DMS 273 treated with DMSO at 0.1 percent for 48 hours (cell line): ENCODE data around the gene THOC1.

Experiments
- DNase-seq: peaks from one replicate; lab custom pipeline; 2025; lab: John Stamatoyannopoulos, UW

THOC1 gene

GRCh38 chr18:275486-275885 is 7.6 kb upstream of the THOC1 start:
- DNase-seq: no peak

DNA sequence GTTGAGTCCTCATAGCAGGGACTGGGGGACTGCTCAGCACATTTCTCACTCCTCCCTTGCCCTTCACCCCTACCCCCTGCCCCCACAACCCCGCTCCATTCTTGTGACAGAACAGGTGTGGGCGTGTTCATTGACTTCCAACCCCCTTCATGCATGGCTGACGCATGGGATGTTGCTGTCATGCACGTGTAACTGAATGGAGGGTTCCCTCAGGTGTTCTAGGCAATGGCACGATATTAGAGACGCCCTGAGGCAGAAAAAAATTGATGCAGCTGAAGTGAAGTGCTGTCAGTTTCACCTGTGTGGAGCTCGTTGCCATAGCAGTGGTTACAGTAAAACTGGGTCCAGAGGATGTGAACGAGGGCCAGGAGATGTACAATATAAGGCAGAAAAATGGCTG is 6.5 kb upstream of the THOC1 start:
- DNase-seq: no peak

GRCh38 chr18:273525-273924 is 5.7 kb upstream of the THOC1 start:
- DNase-seq: no peak

- DNase-seq: no peak
Measured at GRCh38 chr18:272650-273049, 4.8 kb upstream of the THOC1 start.

DNA sequence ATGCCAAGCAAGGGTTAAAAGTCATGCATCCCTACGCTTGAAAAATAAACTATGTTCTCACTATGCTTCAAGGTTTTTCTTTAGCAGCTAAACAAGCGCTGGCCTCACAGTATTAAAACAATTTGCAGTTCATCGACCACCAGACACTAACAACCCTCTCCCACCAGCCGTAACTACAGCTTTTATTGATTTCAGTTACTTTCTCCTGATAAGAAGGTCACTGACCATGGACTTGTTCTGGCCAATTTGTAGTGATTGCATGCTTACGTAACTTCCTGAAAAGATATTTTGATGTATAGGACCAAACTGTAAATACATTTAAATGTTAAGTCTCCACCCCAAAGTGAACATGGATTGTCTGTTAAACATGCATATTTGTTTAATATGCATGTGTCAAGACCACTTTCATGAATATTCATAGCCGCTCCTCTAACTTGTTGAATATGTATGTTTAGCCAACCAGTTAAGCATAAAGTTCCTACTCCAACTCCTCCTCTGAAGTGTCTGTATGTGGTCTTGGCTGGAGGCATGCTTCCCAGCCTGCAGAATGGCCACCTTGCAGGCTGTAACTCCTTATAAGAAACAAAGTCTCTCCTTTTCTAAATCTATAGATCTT is 1.7 kb upstream of the THOC1 start:
- DNase-seq: no peak

GRCh38 chr18:267380-267687 is 513 bp downstream of the THOC1 start:
- peak; percentile 31 for DNase-seq

- no peak for DNase-seq
Measured at GRCh38 chr18:261398-262073, 6.3 kb downstream of the THOC1 start.

DNA sequence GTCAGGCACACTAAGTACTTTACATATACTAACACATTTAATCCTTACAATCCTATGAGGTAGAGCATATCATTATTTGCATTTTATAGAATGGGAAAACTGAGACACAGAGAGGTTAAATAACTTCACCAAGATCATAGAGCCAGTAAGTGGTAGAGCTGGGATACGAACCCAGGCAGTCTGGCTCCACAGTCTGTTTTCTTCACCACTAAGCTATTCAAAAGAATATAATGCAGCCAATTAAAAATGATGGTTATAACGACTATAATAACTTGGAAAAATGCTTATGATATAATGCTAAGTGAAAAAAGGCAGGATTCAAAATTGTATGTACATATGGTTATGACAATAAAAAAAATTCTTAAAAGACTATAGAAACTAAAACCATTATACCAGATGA is 7.3 kb downstream of the THOC1 start:
- DNase-seq: no peak

DNA sequence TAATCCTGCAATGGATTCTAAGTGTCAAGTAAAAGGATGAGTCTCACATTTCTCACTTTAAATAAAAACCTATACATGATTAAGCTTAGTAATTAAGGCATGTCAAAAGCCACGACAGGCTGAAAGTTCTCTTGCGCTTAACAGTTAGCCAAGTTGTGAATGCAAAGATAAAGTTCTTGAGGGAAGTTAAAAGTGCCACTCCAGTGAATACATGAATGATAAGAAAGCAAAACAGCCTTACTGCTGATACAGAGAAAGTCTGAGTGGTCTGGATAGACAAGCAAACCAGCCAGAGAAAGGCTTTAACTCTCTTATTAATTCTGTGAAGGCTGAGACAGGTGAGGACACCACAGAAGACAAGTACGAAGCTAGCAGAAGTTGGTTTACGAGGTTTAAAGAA is 12.7 kb downstream of the THOC1 start:
- no peak for DNase-seq

DNA sequence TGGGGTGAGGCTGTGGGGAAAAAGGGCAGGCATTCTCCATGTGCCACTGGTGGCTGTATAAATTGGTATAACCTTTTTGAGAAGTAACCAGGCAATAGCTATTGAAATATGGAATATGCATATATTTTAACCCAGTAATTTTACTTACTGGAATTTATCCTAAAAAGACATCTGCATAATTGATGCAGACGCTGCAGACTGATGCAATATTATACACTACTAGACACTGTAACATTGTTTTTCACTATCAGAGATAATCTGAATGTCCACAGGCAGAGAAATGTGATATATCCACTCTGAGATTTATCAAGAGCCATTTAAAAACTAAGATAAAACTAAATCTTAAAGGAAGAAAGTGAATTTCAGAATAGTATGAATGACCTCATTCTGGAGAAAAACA is 14.7 kb downstream of the THOC1 start:
- no peak for DNase-seq

DNA sequence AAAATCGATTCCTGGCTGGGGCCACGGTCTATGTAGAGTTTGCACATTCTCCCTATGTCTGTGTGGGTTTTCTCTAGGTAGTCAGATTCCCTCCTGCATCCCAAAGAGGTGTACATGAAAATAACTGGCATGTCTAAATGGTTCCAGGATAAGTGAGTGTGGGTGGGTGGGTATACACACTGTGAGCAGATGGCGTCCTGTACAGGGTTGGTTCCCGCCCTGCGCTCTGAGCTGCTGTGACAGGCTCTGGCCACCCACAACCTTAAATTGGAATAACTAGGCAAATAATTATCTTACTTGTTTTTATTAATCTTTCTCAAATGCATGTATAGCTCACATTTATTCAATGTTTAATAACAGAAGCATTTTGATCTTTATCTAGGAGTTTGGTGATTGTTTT is 16.3 kb downstream of the THOC1 start:
- peak; percentile 71 for DNase-seq

- peak; percentile 87 for DNase-seq
Measured at GRCh38 chr18:250685-251084, 17.2 kb downstream of the THOC1 start.

GRCh38 chr18:248053-248452 is 19.8 kb downstream of the THOC1 start:
- no peak for DNase-seq

DNA sequence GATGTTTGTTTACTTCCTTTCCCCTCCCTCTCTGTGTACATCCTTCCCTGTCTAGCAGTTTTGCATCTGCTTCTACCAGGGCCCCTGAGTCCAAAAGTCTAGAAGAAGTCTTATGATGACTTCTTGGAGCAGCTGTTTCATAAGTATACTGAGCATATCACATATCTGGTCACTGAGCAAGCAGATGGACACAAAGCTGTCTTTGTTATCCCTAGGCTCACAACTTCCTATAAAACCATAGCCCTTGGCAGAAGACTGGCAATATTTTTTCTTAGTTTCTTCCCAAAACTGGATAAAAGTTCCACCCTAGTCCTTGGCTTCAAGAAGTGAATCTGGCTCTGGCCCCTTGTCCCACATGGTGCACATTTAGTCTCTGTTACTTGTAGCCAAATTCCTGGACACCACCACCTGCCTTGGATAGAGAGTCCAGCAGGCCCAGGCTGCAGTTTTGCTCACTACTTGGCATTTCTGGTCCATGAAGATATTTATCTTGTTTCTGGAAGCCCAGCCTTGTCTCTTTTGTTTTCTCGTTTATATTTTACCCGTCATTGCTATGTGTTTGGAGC is 22.5 kb downstream of the THOC1 start:
- no peak for DNase-seq

DNA sequence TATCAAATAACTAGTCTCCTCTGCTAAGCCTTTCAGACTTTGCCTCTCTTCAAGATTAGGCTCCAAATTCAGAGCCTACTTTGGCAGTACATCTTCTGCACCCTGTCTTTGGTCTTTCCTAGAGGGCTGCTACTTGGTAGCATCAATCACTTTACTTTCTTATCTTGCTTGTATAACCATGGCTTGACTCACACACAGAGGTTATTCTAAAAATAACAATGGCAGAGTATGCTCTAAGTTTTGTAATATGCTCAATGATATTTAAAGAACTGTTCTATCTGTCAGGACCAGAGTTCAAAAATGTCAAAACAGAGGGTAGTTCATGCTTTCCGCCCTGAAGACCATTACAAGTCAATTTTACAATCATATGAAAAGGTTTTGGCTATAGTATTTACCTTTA is 27.7 kb downstream of the THOC1 start:
- DNase-seq: no peak

- no peak for DNase-seq
Measured at GRCh38 chr18:231563-231962, 36.3 kb downstream of the THOC1 start.

GRCh38 chr18:228586-228985 is 39.3 kb downstream of the THOC1 start:
- DNase-seq: no peak

DNA sequence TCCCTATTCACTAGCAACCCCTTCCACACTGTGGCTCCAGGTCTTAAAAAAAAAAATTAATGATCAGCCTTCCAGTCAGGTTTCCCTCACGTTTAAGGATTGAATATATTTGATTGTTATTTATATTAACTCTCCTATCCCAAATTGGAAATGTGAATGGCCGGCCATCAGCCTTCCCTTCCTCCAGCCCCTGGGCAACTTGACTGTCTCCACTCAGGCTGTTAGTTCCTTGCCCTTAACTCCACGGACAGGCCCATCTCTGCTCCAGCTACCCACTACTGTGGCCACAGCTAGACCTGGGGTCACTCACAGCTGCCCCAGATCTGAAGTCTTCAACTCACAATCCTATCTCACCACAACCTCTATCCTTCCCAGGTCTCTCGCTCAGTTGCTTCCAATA is 39.9 kb downstream of the THOC1 start:
- DNase-seq: no peak

- DNase-seq: no peak
Measured at GRCh38 chr18:227374-227773, 40.5 kb downstream of the THOC1 start.

GRCh38 chr18:225745-226144 is 42.1 kb downstream of the THOC1 start:
- DNase-seq: no peak

GRCh38 chr18:220708-221107 is 47.1 kb downstream of the THOC1 start:
- DNase-seq: no peak

GRCh38 chr18:217532-218336 is 50.1 kb downstream of the THOC1 start:
- no peak for DNase-seq

- no peak for DNase-seq
Measured at GRCh38 chr18:215448-216010, 52.3 kb downstream of the THOC1 start.
